ENCODE data around the gene CCNG1.
"Not testable (repeated sequence)": the region's sequence is repeated elsewhere in the genome, so short reads cannot be mapped to it uniquely, and the experiment has no call there.

Gene CCNG1

GRCh38 chr5:163424836-163425235 is 12.6 kb upstream of the CCNG1 start:
- TF ChIP-seq EZH2phosphoT487 (IDR thresholded peaks at IDR 0.05; ENCODE audit: low read depth) (no peak), CTCF (IDR thresholded peaks at IDR 0.05; ENCODE audit: low read depth, low read length) (no peak)
- no peaks in the 10 kb centered on the region for H3K9me3 ChIP-seq (ENCODE audit: insufficient read depth, low read length)
- H3K4me2 ChIP-seq (ENCODE audit: low read length) = no peak overlapping the region
- no peak overlapping the region for H3K27ac ChIP-seq (ENCODE audit: low read length)
- no peaks in the 10 kb centered on the region for H3K4me1 ChIP-seq (ENCODE audit: low read length)
- H3K36me3 ChIP-seq (replicated peaks; ENCODE audit: low read depth, low read length) = no peaks in the 10 kb centered on the region
- H3K27me3 ChIP-seq (ENCODE audit: low read depth, low read length) = no peaks in the 10 kb centered on the region
- H3K4me3 ChIP-seq (ENCODE audit: low read length) = no peak overlapping the region
- no peak overlapping the region for H2AFZ ChIP-seq (ENCODE audit: low read depth, low read length)
- no peaks in the 10 kb centered on the region for H4K20me1 ChIP-seq (ENCODE audit: insufficient read depth, low read length)
- H3K9ac ChIP-seq (ENCODE audit: low read length) = no peak overlapping the region
- H3K79me2 ChIP-seq (ENCODE audit: low read length) = no peaks in the 10 kb centered on the region

- H3K4me1 ChIP-seq (ENCODE audit: low read length); H3K4me2 ChIP-seq (ENCODE audit: low read length); H3K27me3 ChIP-seq (ENCODE audit: low read depth, low read length); H4K20me1 ChIP-seq (ENCODE audit: insufficient read depth, low read length); H3K79me2 ChIP-seq (ENCODE audit: low read length); H2AFZ ChIP-seq (ENCODE audit: low read depth, low read length); H3K9ac ChIP-seq (ENCODE audit: low read length); H3K27ac ChIP-seq (ENCODE audit: low read length); H3K4me3 ChIP-seq (ENCODE audit: low read length); H3K36me3 ChIP-seq (replicated peaks; ENCODE audit: low read depth, low read length); H3K9me3 ChIP-seq (ENCODE audit: insufficient read depth, low read length): not testable (repeated sequence)
These were observed 11.3 kb upstream of the CCNG1 start for GRCh38 chr5:163426128-163426527.

- H3K9ac ChIP-seq (ENCODE audit: low read length) = no peak overlapping the region
- no peaks in the 10 kb centered on the region for H3K9me3 ChIP-seq (ENCODE audit: insufficient read depth, low read length)
- H3K27me3 ChIP-seq (ENCODE audit: low read depth, low read length) = no peaks in the 10 kb centered on the region
- no peak overlapping the region for H3K4me2 ChIP-seq (ENCODE audit: low read length)
- no peak for TF ChIP-seq EZH2phosphoT487 (IDR thresholded peaks at IDR 0.05; ENCODE audit: low read depth)
- no peak for TF ChIP-seq CTCF (IDR thresholded peaks at IDR 0.05; ENCODE audit: low read depth, low read length)
- H3K36me3 ChIP-seq (replicated peaks; ENCODE audit: low read depth, low read length) = no peaks in the 10 kb centered on the region
- no peak overlapping the region for H3K27ac ChIP-seq (ENCODE audit: low read length)
- H3K4me3 ChIP-seq (ENCODE audit: low read length) = no peak overlapping the region
- no peak overlapping the region for H2AFZ ChIP-seq (ENCODE audit: low read depth, low read length)
- H4K20me1 ChIP-seq (ENCODE audit: insufficient read depth, low read length) = no peaks in the 10 kb centered on the region
- peaks cover 10% of the 10 kb centered on the region; the same call in 1 of the 2 replicates for H3K4me1 ChIP-seq (ENCODE audit: low read length)
- H3K79me2 ChIP-seq (ENCODE audit: low read length) = peaks cover 2% of the 10 kb centered on the region
These were observed 4.9 kb upstream of the CCNG1 start for GRCh38 chr5:163432544-163432943.

- Histone ChIP-seq H3K4me2 (ENCODE audit: low read length) (no peak overlapping the region), H3K36me3 (replicated peaks; ENCODE audit: low read depth, low read length) (peaks cover 2% of the 10 kb centered on the region), H3K79me2 (ENCODE audit: low read length) (peaks cover 9% of the 10 kb centered on the region), H3K4me1 (ENCODE audit: low read length) (peaks cover 10% of the 10 kb centered on the region; the same call in 1 of the 2 replicates), H4K20me1 (ENCODE audit: insufficient read depth, low read length) (no peaks in the 10 kb centered on the region), H3K9ac (ENCODE audit: low read length) (no peak overlapping the region), H3K9me3 (ENCODE audit: insufficient read depth, low read length) (no peaks in the 10 kb centered on the region), H2AFZ (ENCODE audit: low read depth, low read length) (no peak overlapping the region), H3K27me3 (ENCODE audit: low read depth, low read length) (no peaks in the 10 kb centered on the region), H3K27ac (ENCODE audit: low read length) (no peak overlapping the region), H3K4me3 (ENCODE audit: low read length) (no peak overlapping the region)
- TF ChIP-seq CTCF (IDR thresholded peaks at IDR 0.05; ENCODE audit: low read depth, low read length) = no peak
- TF ChIP-seq EZH2phosphoT487 (IDR thresholded peaks at IDR 0.05; ENCODE audit: low read depth) = no peak
These were observed 4.1 kb upstream of the CCNG1 start for GRCh38 chr5:163433271-163433670.

- Histone ChIP-seq H3K4me2 (ENCODE audit: low read length) (no peak overlapping the region), H2AFZ (ENCODE audit: low read depth, low read length) (no peak overlapping the region), H3K4me1 (ENCODE audit: low read length) (peaks cover 16% of the 10 kb centered on the region), H3K27me3 (ENCODE audit: low read depth, low read length) (no peaks in the 10 kb centered on the region), H3K4me3 (ENCODE audit: low read length) (no peak overlapping the region), H3K27ac (ENCODE audit: low read length) (no peak overlapping the region), H4K20me1 (ENCODE audit: insufficient read depth, low read length) (peaks cover 6% of the 10 kb centered on the region), H3K9me3 (ENCODE audit: insufficient read depth, low read length) (no peaks in the 10 kb centered on the region), H3K79me2 (ENCODE audit: low read length) (peaks cover 20% of the 10 kb centered on the region), H3K36me3 (replicated peaks; ENCODE audit: low read depth, low read length) (peaks cover 10% of the 10 kb centered on the region), H3K9ac (ENCODE audit: low read length) (no peak overlapping the region)
- no peak for TF ChIP-seq CTCF (IDR thresholded peaks at IDR 0.05; ENCODE audit: low read depth, low read length)
- no peak for TF ChIP-seq EZH2phosphoT487 (IDR thresholded peaks at IDR 0.05; ENCODE audit: low read depth)
These were observed 3.0 kb upstream of the CCNG1 start for GRCh38 chr5:163434401-163434866.
